Stimulated activated CD8-positive, alpha-beta memory T cell treated with anti-CD3 and anti-CD28 coated beads, Interleukin-15, amount 100 ng/mL, for 48 hours (primary cell): ENCODE data around the gene SMAD2.
"Not testable (repeated sequence)": the region's sequence is repeated elsewhere in the genome, so short reads cannot be mapped to it uniquely, and the experiment has no call there.

ENCODE experiments used
- DNase-seq, 2 donors: peaks; one replicate each; pipeline ENCODE4 v3.0.0-alpha.2; 2020; ENCODE audit warnings: low read depth in 2 of 2

SMAD2 gene

GRCh38 chr18:47794725-47795433 is 135.6 kb downstream of the SMAD2 start:
- no peak for DNase-seq

DNA sequence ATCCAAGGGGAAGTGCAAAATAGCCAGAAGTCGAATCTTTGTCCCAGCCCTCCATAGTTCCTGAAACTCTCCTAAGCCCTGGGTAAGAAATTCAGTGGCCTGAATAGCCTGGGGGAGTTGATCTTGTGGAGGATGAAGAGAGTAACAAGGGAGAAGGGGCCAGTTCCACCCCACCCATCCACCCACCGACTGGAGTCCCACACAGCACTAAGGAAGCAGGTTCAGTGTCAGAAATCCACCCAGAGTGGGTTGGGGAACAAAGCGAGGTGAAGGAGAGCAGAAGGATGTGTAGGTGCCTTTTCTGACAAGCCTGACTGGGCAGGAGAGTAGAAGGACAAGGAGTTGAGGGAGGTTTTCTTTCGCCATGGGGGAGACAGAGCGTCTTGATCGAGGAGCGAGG is 136.8 kb downstream of the SMAD2 start:
- DNase-seq = no peak

GRCh38 chr18:47791461-47791985 is 138.9 kb downstream of the SMAD2 start:
- no peak for DNase-seq

- DNase-seq = no peak
These were observed 140.4 kb downstream of the SMAD2 start for GRCh38 chr18:47790036-47790435.

GRCh38 chr18:47788621-47789020 is 141.8 kb downstream of the SMAD2 start:
- no peak for DNase-seq

- no peak for DNase-seq
These were observed 148.9 kb downstream of the SMAD2 start for GRCh38 chr18:47781561-47781960.

- no peak for DNase-seq
These were observed 150.3 kb downstream of the SMAD2 start for GRCh38 chr18:47780011-47780725.

DNA sequence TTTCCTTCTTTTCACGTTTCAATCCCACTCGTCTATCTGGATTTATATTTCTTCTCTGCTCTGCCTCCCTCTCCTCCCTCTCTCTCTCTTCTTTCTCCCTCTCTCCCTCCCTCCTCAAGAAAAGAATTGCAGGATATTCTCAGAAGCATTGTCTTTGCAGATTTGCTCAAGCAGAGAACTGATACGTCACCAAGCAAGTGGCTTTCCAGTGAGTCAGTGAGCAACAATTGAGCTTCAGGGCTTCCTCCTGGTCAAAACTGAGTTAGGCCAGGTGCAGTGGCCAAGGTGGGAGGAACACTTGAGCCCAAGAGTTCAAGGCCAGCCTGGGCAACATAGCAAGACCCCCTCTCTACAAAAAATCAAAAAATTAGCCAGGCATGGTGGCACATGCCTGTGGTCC is 151.1 kb downstream of the SMAD2 start:
- DNase-seq = no peak

DNA sequence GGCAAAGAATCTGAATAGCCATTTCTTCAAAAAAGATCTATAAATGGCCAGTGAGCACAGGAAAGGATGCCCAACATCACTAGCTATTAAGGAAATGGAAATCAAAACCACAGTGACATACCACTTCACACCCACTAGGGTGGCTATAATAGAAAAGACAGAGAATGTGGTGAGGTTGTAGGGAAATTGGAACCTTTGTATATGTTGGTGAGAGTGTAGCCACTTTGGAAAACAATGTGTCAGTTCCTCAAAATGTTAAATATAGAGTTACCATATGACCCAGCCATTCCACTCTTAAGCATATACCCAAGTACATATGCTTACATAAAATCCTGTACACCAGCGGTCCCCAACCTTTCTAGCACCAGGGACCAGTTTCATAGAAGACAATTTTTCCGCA is 152.8 kb downstream of the SMAD2 start:
- no peak for DNase-seq

GRCh38 chr18:47775961-47776360 is 154.5 kb downstream of the SMAD2 start:
- DNase-seq = no peak

DNA sequence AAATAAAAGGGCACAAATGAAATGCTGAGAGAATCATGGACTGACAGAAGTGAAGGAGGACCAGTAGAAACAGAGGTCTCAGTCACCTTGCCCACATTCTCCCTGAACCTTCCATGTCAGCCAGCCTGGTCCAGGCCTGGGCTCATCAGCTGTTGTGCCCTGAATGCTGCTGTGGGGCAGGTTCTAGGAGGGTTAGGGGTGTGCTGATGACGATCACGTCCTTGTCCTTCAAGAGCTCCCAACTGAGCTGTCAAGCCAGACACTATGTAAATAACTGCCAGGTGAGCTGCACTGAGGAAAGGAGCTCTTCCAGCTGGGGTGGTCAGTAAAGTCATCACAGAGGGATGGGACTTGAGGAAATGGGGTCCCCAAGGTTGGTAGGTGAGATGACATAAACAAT is 156.5 kb downstream of the SMAD2 start:
- DNase-seq = no peak

DNA sequence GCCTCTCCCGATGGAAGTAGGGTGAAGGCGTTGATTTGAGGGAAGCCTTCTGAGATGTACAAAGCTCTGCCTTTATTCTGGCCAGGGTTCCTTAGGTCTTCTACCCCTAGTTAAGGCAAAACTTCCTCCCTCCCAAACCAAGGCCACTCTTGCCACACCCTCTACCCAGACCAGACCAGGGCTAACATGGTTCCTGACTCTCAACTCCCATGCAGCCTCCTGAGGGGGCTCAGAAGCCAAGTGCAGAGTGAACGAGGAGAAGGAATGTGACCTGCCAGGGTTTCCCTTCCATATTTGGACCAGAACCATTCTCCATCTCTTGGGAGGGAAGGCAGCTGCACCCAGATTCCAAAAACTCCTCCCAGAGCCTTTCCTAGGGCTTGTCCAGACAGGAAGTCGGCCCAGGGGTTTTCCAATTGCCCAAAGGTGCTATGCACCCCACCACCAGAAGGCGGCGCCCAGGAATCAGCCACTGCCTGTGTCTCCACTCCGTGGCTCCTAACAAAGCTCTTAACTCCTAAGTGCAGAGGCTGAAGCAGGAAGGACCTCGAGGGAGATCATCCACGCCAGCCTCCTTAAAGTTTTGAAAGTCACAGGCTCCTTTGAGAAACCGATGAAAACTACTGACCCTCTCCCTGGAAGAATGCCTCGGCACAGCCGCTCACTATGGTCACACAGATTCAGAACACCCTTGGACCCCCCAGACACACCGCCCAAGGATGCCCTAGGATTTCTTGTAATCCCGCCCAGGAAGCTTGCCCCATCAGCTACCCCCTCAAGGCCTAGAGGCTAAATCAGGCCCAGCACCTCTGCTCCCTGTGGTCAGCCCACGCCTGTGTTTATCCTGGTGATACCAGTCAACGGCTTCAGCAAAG is 157.8 kb downstream of the SMAD2 start:
- peak; percentile 24 to 29 for DNase-seq

DNA sequence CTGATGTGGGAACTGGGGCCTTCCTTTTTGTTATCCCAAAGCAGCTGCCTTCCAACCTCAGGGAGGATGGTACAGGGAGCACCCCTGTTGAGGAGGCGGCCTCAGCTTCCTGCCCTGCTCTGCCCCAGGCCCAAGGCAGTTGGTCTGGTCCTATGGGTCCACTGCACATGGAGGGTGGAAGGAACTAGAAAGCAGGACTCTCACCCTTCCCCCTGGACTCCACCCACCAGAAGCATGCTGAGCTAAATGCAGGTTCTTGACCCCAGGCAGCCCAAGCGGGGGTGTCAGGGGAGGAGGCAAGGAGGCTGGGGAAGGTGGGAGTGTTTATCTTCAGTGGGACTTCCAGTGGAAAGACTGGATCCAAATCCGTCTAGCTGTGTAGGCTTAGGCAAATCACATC is 158.5 kb downstream of the SMAD2 start:
- DNase-seq = no peak

DNA sequence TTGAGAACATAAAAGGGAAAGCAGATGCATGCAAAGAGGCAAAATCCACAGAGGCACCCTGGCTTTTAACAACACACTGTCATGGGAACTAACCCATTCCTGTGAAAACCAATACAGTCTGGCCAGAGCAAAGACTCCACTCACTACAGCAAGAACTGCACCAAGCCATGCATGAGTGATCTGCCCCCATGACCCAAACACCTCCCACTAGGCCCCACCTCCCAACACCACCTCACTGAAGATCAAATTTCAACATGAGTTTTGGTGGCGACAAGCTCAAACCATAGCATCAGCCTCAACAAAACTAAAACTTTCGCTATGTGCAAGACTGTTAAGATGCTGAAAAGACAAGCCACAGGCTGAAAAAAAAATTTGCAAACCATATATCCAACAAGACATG is 162.8 kb downstream of the SMAD2 start:
- no peak for DNase-seq

DNA sequence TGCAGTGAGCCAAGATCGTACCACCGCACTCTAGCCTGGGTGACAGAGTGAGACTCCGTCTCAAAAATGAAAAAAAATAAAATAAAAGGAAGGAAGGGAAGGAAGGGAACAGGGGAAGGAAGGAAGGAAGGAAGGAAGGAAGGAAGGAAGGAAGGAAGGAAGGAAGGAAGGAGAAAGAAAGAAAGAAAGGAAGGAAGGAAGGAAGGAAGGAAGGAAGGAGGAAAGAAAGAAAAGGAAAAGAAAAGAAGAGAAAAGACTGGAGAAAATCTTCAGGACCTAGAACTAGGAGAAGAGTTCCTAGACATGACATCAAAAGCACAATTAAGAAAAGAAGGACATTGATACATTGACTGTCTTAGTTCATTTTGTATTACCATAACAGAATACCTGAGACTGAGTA is 163.3 kb downstream of the SMAD2 start:
- not testable (repeated sequence) for DNase-seq
